ENCODE results near the gene NPAS1. TPM values are rescaled to one million over a fixed set of nuclear protein-coding genes. Genes with fewer than 3 reads are reported as not detected.

The NPAS1 gene
- total and polyA plus RNA-seq, 2 experiments from 2014 or later = 5.6 to 9.8 TPM

GRCh38 chr19:46998445-46999125 lies 21.1 kb upstream of the NPAS1 start:
- TF ChIP-seq JUNB (IDR thresholded peaks at IDR 0.05; ENCODE audit: unreplicated experiment) (no peak), ZNF331 (CRISPR knock-in tag; IDR thresholded peaks at IDR 0.05; ENCODE audit: low read depth) (no peak), STAT1 (IDR thresholded peaks at IDR 0.05; ENCODE audit: unreplicated experiment) (no peak), ETS1 (IDR thresholded peaks at IDR 0.05) (no peak), ZNF114 (CRISPR knock-in tag; IDR thresholded peaks at IDR 0.05) (no peak), POLR2AphosphoS5 (IDR thresholded peaks at IDR 0.05; ENCODE audit: low read depth) (no peak), ZNF462 (CRISPR knock-in tag; IDR thresholded peaks at IDR 0.05) (no peak), REST (IDR thresholded peaks at IDR 0.05; ENCODE audit: unreplicated experiment) (no peak), CREB1 (CRISPR knock-in tag; IDR thresholded peaks at IDR 0.05; ENCODE audit: low read depth) (no peak), EZH2phosphoT487 (IDR thresholded peaks at IDR 0.05; ENCODE audit: unreplicated experiment) (no peak), EZH2 (IDR thresholded peaks at IDR 0.05; ENCODE audit: low read depth, unreplicated experiment) (no peak), CTCF (conservative IDR thresholded peaks at IDR 0.05; ENCODE audit: low read depth in 2 of 2) (no peak), NANOG (IDR thresholded peaks at IDR 0.05; ENCODE audit: borderline replicate concordance) (no peak)
- no peak overlapping the region for H3K27ac Mint-ChIP-seq

More at GRCh38 chr19:46998445-46999125, 21.1 kb upstream of the NPAS1 start:
- peaks cover 14% of the 10 kb centered on the region for H3K27me3 Mint-ChIP-seq (ENCODE audit: insufficient read depth, low read depth, poor library complexity)
- H3K79me2 ChIP-seq (replicated peaks; ENCODE audit: insufficient read depth) = no peaks in the 10 kb centered on the region
- no peak overlapping the region for H3K4me2 ChIP-seq
- H2AFZ ChIP-seq = no peak overlapping the region
- no peak overlapping the region for H3K27ac ChIP-seq (ENCODE audit: low read depth)
- no peak overlapping the region for H3K4me3 Mint-ChIP-seq
- peaks cover 7% of the 10 kb centered on the region; the same call in 1 of the 2 replicates for H3K4me1 ChIP-seq (ENCODE audit: insufficient read depth)
- peaks cover 44% of the 10 kb centered on the region for H3K36me3 Mint-ChIP-seq (ENCODE audit: low read depth)
- no peaks in the 10 kb centered on the region for H3K9me2 ChIP-seq (ENCODE audit: insufficient read depth)
- H3K9me3 Mint-ChIP-seq = no peaks in the 10 kb centered on the region
- DNase-seq (ENCODE audit: low spot score) (no peak), ATAC-seq (no peak)
- H3K4me1 Mint-ChIP-seq = peaks cover 13% of the 10 kb centered on the region
- no peaks in the 10 kb centered on the region for H3K27me3 ChIP-seq (ENCODE audit: insufficient read depth)
- 0 out of 2 replicates have a peak, but pooled peaks cover 4% of the 10 kb centered on the region for H3F3A ChIP-seq (replicated peaks; ENCODE audit: low read depth)
- H3K4me3 ChIP-seq = no peak overlapping the region
- no peaks in the 10 kb centered on the region for H4K20me1 ChIP-seq (replicated peaks; ENCODE audit: insufficient read depth)
- no peaks in the 10 kb centered on the region for H3K36me3 ChIP-seq (ENCODE audit: insufficient read depth)

Measured in GM23338 (cell line).